Esophagus squamous epithelium (tissue), 5 donors: ENCODE measurements around the gene MRPS18B. TPM values are rescaled to one million over a fixed set of nuclear protein-coding genes. Genes with fewer than 3 reads are reported as not detected.
A peak's percentile ranks its signal among the peaks of the same experiment; 100 is the strongest.

Source experiments
- DNase-seq: peaks from one replicate; lab custom pipeline; 2025; lab: John Stamatoyannopoulos, UW
- H3K27ac ChIP-seq, 4 donors: fragments of 200-600 bp; sonication (generic); one replicate each; pipeline ENCODE4 v1.5.1; 2016 to 2019; ENCODE audit warnings: mild to moderate bottlenecking in 1 of 4
- H3K27me3 ChIP-seq, 4 donors: fragments of 200-600 bp; sonication (generic); 1 replicate in 3 of 4; 2 replicates in 1 of 4; pipeline versions ENCODE4 v1.5.1 to v1.6.0; 2017 to 2021; ENCODE audit warnings: antibody characterized with exemption in 1 of 4
- H3K36me3 ChIP-seq, 3 donors: fragments of 200-600 bp; sonication (generic); one replicate each; pipeline ENCODE4 v1.5.1; 2016 to 2019
- H3K4me1 ChIP-seq, 3 donors: fragments of 200-600 bp; sonication (generic); one replicate each; pipeline ENCODE4 v1.5.1; 2017 to 2019
- H3K4me3 ChIP-seq, 4 donors: fragments of 200-600 bp; sonication (generic); 1 replicate in 3 of 4; 2 replicates in 1 of 4; pipeline ENCODE4 v1.5.1; 2016 to 2019; ENCODE audit warnings: mild to moderate bottlenecking in 2 of 4, moderate library complexity in 1 of 4
- H3K9me3 ChIP-seq, 3 donors: fragments of 200-600 bp; sonication (generic); one replicate each; pipeline ENCODE4 v1.5.1; 2016 to 2019
- POLR2A ChIP-seq, 4 donors: fragments of 450-650 bp; IDR thresholded peaks; one replicate each; pipeline ENCODE4 v1.6.1; 2017; ENCODE audit warnings: antibody characterized with exemption in 4 of 4, mild to moderate bottlenecking in 4 of 4, moderate library complexity in 3 of 4
- WGBS, 2 donors: methylation state at CpG; one replicate each; pipeline ENCODE4 v1.1.5; 2018; 5-methylcytosine and 5-hydroxymethylcytosine counted together
- intact Hi-C: fragments of 100-400 bp; cut with DNase I; formaldehyde crosslinking; loops from one replicate; pipeline ENCODE4 v1.15.0; 2022
- total RNA-seq, 4 donors: library from RNA; depleted of rRNA; stranded (reverse); fragments of >200 nt; gene quantifications; one replicate each; pipeline ENCODE4 v1.1.0, GENCODE V29; 2016
- TF ChIP-seq, protein P1 (sequence below), 6 experiments: fragments of 450-650 bp in 4 of 6; fragments of 200-600 bp in 2 of 6; sonication (generic) in 2 of 6; IDR thresholded peaks; one replicate each; pipeline ENCODE4 v1.5.1; 2016 to 2019; ENCODE audit warnings: antibody characterized with exemption in 6 of 6, mild to moderate bottlenecking in 4 of 6, moderate library complexity in 4 of 6
- donor health status: DM: yes; HTN: yes; CAD: no.

The MRPS18B gene
- 10 to 100 TPM; 31.0 to 56.3 (median 40.6) TPM for total RNA-seq

DNA sequence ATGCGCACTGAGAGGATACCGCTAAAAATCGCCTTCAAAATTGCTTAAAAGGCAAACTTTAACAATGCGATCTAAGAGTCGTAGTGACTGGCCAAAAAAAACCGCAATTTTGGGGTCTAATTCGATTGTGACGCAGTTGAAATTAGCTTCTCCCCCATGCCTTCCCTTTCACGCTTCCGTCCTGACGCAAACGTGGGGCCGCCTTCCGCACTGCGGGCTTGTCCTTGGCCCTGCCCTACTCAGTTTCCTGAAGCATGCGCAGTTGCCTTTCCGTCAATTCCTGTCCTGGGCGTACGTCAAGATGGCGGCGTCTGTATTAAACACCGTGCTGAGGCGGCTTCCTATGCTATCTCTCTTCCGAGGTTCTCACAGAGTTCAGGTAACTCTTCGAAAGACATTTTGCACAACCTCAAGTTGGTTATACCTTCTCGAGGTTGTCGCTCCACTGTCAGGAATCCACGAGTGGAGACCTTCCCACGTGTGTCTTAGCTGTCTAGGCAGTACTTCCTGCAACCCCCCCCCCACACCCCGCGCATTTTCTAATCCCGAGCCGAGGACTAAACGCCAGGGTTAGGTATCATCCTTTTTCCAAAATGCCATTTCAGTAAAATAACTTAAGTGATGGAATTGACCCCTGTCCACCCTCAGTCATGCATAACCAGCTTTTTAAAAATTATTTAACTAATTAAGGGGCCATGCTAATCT, at the start of gene MRPS18B:
TSS of gene MRPS18B (plus strand) at position 276 of the 705 bp plus-strand sequence. CDS start at position 302, 26 bp downstream.
- WGBS, 2 donors = 0% methylated on average over 31 to 32 of the region's 34 CpGs
- intact Hi-C loops = no loop called here
- H3K27ac ChIP-seq = peak within 1 kb of the TSS; percentile 95 to 98 (median 98)
- H3K27me3 ChIP-seq = no peaks in the 10 kb centered on the region
- H3K9me3 ChIP-seq = no peaks in the 10 kb centered on the region
- DNase-seq = peak; percentile 86
- H3K4me1 ChIP-seq = peaks cover 6 to 39% (median 21%) of the 10 kb centered on the region in 3 donors
- peak in 2 of 4 donors; percentile 65 to 80 for TF ChIP-seq POLR2A (IDR thresholded peaks at IDR 0.05)
- TF ChIP-seq, protein P1, sequence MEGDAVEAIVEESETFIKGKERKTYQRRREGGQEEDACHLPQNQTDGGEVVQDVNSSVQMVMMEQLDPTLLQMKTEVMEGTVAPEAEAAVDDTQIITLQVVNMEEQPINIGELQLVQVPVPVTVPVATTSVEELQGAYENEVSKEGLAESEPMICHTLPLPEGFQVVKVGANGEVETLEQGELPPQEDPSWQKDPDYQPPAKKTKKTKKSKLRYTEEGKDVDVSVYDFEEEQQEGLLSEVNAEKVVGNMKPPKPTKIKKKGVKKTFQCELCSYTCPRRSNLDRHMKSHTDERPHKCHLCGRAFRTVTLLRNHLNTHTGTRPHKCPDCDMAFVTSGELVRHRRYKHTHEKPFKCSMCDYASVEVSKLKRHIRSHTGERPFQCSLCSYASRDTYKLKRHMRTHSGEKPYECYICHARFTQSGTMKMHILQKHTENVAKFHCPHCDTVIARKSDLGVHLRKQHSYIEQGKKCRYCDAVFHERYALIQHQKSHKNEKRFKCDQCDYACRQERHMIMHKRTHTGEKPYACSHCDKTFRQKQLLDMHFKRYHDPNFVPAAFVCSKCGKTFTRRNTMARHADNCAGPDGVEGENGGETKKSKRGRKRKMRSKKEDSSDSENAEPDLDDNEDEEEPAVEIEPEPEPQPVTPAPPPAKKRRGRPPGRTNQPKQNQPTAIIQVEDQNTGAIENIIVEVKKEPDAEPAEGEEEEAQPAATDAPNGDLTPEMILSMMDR (IDR thresholded peaks at IDR 0.05) = no peak
- H3K4me3 ChIP-seq = peak within 1 kb of the TSS; percentile 61 to 92 (median 74)
- H3K36me3 ChIP-seq = peaks cover 3 to 47% (median 30%) of the 10 kb centered on the region in 3 donors

GRCh38 chr6:30568245-30568644, 49.4 kb upstream of the MRPS18B start:
- TF ChIP-seq, protein P1 (IDR thresholded peaks at IDR 0.05) = no peak
- no peak for TF ChIP-seq POLR2A (IDR thresholded peaks at IDR 0.05)
- Histone ChIP-seq H3K27me3 (no peaks in the 10 kb centered on the region), H3K9me3 (no peaks in the 10 kb centered on the region), H3K4me1 (peaks cover 11 to 45% (median 21%) of the 10 kb centered on the region in 3 donors), H3K4me3 (no peak overlapping the region), H3K27ac (no peak overlapping the region), H3K36me3 (peaks cover 0 to 3% (median 0%) of the 10 kb centered on the region in 3 donors)
- DNase-seq = no peak
- intact Hi-C loops = no loop called here
- WGBS, 2 donors = 55 to 67% methylated on average over 3 of the region's 3 CpGs

- H3K36me3 ChIP-seq = peaks cover 0 to 4% (median 0%) of the 10 kb centered on the region in 3 donors
- TF ChIP-seq, protein P1 (IDR thresholded peaks at IDR 0.05) = no peak
- TF ChIP-seq POLR2A (IDR thresholded peaks at IDR 0.05) = no peak
- no peak for DNase-seq
- peaks cover 18 to 65% (median 24%) of the 10 kb centered on the region in 3 donors for H3K4me1 ChIP-seq
- intact Hi-C loops = no loop called here
- H3K9me3 ChIP-seq = no peaks in the 10 kb centered on the region
- peak overlapping the region in 3 of 4 donors; percentile 77 to 89 (median 78) for H3K4me3 ChIP-seq
- 64 to 67% methylated on average over 1 of the region's 1 CpG for WGBS, 2 donors
- H3K27ac ChIP-seq = peak overlapping the region in 3 of 4 donors; percentile 92 to 95 (median 94)
- H3K27me3 ChIP-seq = no peaks in the 10 kb centered on the region
Observed at GRCh38 chr6:30570263-30570662, 47.4 kb upstream of the MRPS18B start.

GRCh38 chr6:30570740-30571074, 46.9 kb upstream of the MRPS18B start:
- WGBS, 2 donors = 1% methylated on average over 14 to 17 of the region's 18 CpGs
- Histone ChIP-seq H3K9me3 (no peaks in the 10 kb centered on the region), H3K36me3 (peaks cover 0 to 8% (median 0%) of the 10 kb centered on the region in 3 donors), H3K4me1 (peaks cover 18 to 69% (median 24%) of the 10 kb centered on the region in 3 donors), H3K27ac (peak overlapping the region; percentile 90 to 95 (median 93)), H3K4me3 (peak overlapping the region; percentile 75 to 89 (median 78)), H3K27me3 (no peaks in the 10 kb centered on the region)
- no peak for DNase-seq
- TF ChIP-seq POLR2A (IDR thresholded peaks at IDR 0.05) = no peak
- TF ChIP-seq, protein P1 (IDR thresholded peaks at IDR 0.05) = no peak
- intact Hi-C loops = no loop called here

GRCh38 chr6:30571075-30571761, 46.4 kb upstream of the MRPS18B start, which contains the start of gene ABCF1:
Gene ABCF1 (plus strand): TSS chr6:30571442. CDS start chr6:30571488, 46 bp downstream.
- Histone ChIP-seq H3K27me3 (no peaks in the 10 kb centered on the region), H3K27ac (peak within 1 kb of the TSS; percentile 90 to 95 (median 93)), H3K36me3 (peaks cover 0 to 9% (median 0%) of the 10 kb centered on the region in 3 donors), H3K9me3 (no peaks in the 10 kb centered on the region), H3K4me1 (peaks cover 18 to 66% (median 24%) of the 10 kb centered on the region in 3 donors), H3K4me3 (peak within 1 kb of the TSS; percentile 75 to 89 (median 78))
- peak; percentile 83 for DNase-seq
- intact Hi-C loops = no loop called here
- WGBS, 2 donors = 0 to 1% methylated on average over 22 to 31 of the region's 59 CpGs
- TF ChIP-seq, protein P1 (IDR thresholded peaks at IDR 0.05) = peak in 1 of 6 experiments; percentile 4
- peak in 3 of 4 donors; percentile 35 to 69 (median 49) for TF ChIP-seq POLR2A (IDR thresholded peaks at IDR 0.05)
